Thyroid gland (tissue), 4 donors: ENCODE data around the gene LRMDA. TPM values are rescaled to one million over a fixed set of nuclear protein-coding genes. Genes with fewer than 3 reads are reported as not detected.

Source experiments
- DNase-seq, 2 donors: peaks; one replicate each; pipeline ENCODE4 v3.0.0-alpha.2; 2019
- H3K27ac ChIP-seq, 3 donors: fragments of 200-600 bp; sonication (generic); 1 replicate in 2 of 3; 2 replicates in 1 of 3; pipeline ENCODE4 v1.5.1; 2016 to 2019; ENCODE audit warnings: mild to moderate bottlenecking in 1 of 3, moderate library complexity in 1 of 3
- H3K27me3 ChIP-seq: fragments of 200-600 bp; sonication (generic); one replicate; pipeline ENCODE4 v1.5.1; 2019
- H3K36me3 ChIP-seq, 2 donors: fragments of 200-600 bp; sonication (generic); one replicate each; pipeline ENCODE4 v1.5.1; 2016 to 2019
- H3K4me1 ChIP-seq, 2 donors: fragments of 200-600 bp; sonication (generic); one replicate each; pipeline ENCODE4 v1.5.1; 2017 to 2019
- H3K4me3 ChIP-seq, 3 donors: fragments of 200-600 bp; sonication (generic); replicated peaks in 1 of 3; 1 replicate in 2 of 3; 2 replicates in 1 of 3; pipeline ENCODE4 v1.5.1; 2016; ENCODE audit warnings: mild to moderate bottlenecking in 1 of 3
- H3K9me3 ChIP-seq: fragments of 200-600 bp; sonication (generic); one replicate; pipeline ENCODE4 v1.5.1; 2017
- CTCF ChIP-seq, 6 experiments: fragments of 200-600 bp in 3 of 6; fragments of 450-650 bp in 3 of 6; sonication (generic) in 3 of 6; IDR thresholded peaks; one replicate each; pipeline ENCODE4 v1.5.1; 2016 to 2019; ENCODE audit warnings: antibody characterized with exemption in 6 of 6, mild to moderate bottlenecking in 2 of 6, inconsistent platforms in 1 of 6, moderate library complexity in 1 of 6
- POLR2A ChIP-seq, 2 donors: fragments of 450-650 bp; IDR thresholded peaks; one replicate each; pipeline ENCODE4 v1.6.1; 2017; ENCODE audit warnings: antibody characterized with exemption in 2 of 2, mild to moderate bottlenecking in 2 of 2, moderate library complexity in 1 of 2
- WGBS, 2 donors: methylation state at CpG; one replicate each; pipeline ENCODE4 v1.1.5; 2017; 5-methylcytosine and 5-hydroxymethylcytosine counted together
- intact Hi-C: fragments of 100-400 bp; cut with DNase I; formaldehyde crosslinking; loops from one replicate; pipeline ENCODE4 v1.15.1; 2023
- total RNA-seq, 4 donors: library from RNA; depleted of rRNA; stranded (reverse); fragments of >200 nt; gene quantifications; one replicate each; pipeline ENCODE4 v1.2.3, GENCODE V29; 2016

LRMDA gene
- total RNA-seq, 4 donors from 2014 or later, result 16.5 to 31.7 (median 23.2) TPM

DNA sequence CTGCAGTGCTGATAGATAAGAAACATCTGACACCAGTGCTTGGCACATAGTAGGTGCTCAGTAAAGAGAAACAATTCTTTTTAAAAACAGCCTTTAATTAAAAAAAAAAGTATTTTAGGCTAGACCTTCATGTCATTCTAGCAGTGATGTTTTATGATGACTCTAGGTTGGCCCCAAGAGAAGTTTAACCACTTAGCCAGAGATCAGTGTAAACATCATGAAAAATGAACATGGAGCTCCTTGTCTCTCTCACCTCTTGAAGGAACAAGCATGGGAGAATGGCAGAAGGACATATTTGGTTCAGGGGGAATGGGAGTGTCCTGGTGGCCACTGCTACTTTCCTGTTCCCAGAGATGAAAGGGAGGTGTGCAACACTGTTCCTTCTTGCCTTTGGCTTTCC is 641.0 kb downstream of the LRMDA start:
- DNase-seq, result no peak
- Histone ChIP-seq H3K4me1 (no peaks in the 10 kb centered on the region), H3K27me3 (no peaks in the 10 kb centered on the region), H3K27ac (no peak overlapping the region), H3K36me3 (no peaks in the 10 kb centered on the region), H3K9me3 (no peaks in the 10 kb centered on the region), H3K4me3 (no peak overlapping the region)
- TF ChIP-seq CTCF (IDR thresholded peaks at IDR 0.05), result no peak
- intact Hi-C loops, result no loop called here

DNA sequence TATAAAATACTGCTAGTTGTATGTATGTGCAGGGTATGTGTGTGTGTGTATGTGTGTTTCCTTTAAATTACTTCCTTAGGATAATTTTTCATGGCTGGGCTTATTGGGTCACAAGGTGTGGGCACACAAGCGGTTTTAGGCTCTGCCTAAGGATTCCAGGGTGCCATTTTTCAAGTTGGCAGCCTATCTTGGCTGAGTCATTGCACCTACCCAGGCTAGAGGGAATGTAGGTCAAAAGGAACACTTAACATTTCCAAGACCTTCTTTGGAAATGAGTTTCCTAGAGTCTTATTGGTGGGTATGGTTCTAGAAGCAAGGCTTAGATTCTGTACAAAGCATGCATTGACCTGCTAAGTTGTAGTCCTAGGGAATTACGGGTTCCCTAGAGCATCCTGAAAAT is 642.1 kb downstream of the LRMDA start:
- no peak for TF ChIP-seq CTCF (IDR thresholded peaks at IDR 0.05)
- TF ChIP-seq POLR2A (IDR thresholded peaks at IDR 0.05), result no peak
- intact Hi-C loops, result no loop called here
- H3K4me1 ChIP-seq, result no peaks in the 10 kb centered on the region
- H3K36me3 ChIP-seq, result no peaks in the 10 kb centered on the region
- no peak overlapping the region for H3K4me3 ChIP-seq
- no peaks in the 10 kb centered on the region for H3K9me3 ChIP-seq
- 88 to 96% methylated on average over 2 of the region's 2 CpGs for WGBS, 2 donors
- DNase-seq, result no peak
- H3K27ac ChIP-seq, result no peak overlapping the region
- no peaks in the 10 kb centered on the region for H3K27me3 ChIP-seq

DNA sequence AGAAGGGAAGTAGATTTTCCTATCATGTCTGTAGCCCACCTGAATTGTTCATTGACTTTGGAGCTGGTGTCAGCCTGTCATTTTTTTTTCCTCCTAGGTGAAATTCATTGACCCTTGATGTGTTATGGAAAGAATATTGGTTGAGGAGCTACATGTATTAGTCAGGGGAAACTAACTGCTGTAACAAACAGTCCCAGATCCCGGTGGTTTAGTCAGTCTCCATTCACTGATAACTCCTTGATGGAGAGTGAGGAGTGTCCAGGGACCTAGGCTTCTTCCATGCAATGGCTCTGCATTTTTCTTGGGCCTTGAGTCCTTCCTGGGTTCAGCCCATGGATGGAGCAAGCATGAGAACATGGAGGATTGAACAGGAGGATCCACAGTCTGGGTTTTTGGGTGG is 643.2 kb downstream of the LRMDA start:
- H3K4me3 ChIP-seq, result no peak overlapping the region
- no peaks in the 10 kb centered on the region for H3K36me3 ChIP-seq
- no peak overlapping the region for H3K27ac ChIP-seq
- DNase-seq, result no peak
- no peaks in the 10 kb centered on the region for H3K4me1 ChIP-seq
- 93 to 100% methylated on average over 1 of the region's 1 CpG for WGBS, 2 donors
- no peaks in the 10 kb centered on the region for H3K27me3 ChIP-seq
- H3K9me3 ChIP-seq, result no peaks in the 10 kb centered on the region
- no peak for TF ChIP-seq POLR2A (IDR thresholded peaks at IDR 0.05)
- TF ChIP-seq CTCF (IDR thresholded peaks at IDR 0.05), result no peak
- intact Hi-C loops, result no loop called here

DNA sequence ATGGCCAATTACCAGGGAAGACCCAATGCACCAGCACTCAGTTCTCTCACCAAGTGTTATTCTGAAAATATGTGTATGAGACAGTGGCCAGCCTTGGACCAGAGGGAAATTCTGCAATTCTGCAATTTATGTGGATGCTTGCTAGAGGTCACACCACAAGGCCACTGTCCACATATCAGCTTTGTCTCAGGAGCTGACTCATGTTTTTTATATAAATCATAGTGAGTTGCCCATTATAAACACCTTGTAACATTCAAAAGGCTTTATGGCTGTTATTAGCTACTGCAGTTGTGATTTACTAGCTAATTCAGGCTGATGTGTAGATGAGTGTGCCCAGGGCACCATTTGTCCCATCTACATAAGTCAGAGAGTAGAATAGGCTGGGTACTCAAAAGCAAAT is 649.0 kb downstream of the LRMDA start:
- Histone ChIP-seq H3K9me3 (no peaks in the 10 kb centered on the region), H3K4me1 (no peaks in the 10 kb centered on the region), H3K36me3 (no peaks in the 10 kb centered on the region), H3K27ac (no peak overlapping the region), H3K27me3 (no peaks in the 10 kb centered on the region), H3K4me3 (no peak overlapping the region)
- intact Hi-C loops, result no loop called here
- no peak for DNase-seq
- TF ChIP-seq POLR2A (IDR thresholded peaks at IDR 0.05), result no peak
- no peak for TF ChIP-seq CTCF (IDR thresholded peaks at IDR 0.05)

DNA sequence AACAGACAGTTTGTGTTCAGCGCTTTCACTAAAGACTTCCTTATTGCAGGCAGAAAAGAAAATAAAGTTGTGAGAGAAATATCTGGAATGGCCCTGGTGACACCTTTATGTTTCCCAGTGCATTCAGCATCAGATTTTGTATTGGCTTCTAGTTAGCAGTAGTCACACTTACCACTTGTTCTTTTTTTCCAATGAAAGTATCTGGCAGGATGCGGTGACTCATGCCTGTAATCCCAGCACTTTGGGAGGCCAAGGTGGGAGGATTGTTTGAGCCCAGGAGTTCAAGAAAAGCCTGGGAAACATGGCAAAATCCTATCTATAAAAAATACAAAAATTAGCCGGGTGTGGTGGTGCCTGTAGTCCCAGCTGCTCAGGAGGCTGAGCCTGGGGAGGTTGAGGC is 649.6 kb downstream of the LRMDA start:
- 98 to 100% methylated on average over 3 of the region's 3 CpGs for WGBS, 2 donors
- no peaks in the 10 kb centered on the region for H3K9me3 ChIP-seq

More for the DNA sequence above, 649.6 kb downstream of the LRMDA start:
- TF ChIP-seq POLR2A (IDR thresholded peaks at IDR 0.05), result no peak
- no peak for TF ChIP-seq CTCF (IDR thresholded peaks at IDR 0.05)
- H3K4me3 ChIP-seq, result no peak overlapping the region
- intact Hi-C loops, result no loop called here
- DNase-seq, result no peak
- no peaks in the 10 kb centered on the region for H3K36me3 ChIP-seq
- H3K27ac ChIP-seq, result no peak overlapping the region
- no peaks in the 10 kb centered on the region for H3K4me1 ChIP-seq
- H3K27me3 ChIP-seq, result no peaks in the 10 kb centered on the region
